Stimulated activated CD8-positive, alpha-beta memory T cell treated with anti-CD3 and anti-CD28 coated beads, Interleukin-7, amount 100 ng/mL, for 4 hours (primary cell): ENCODE results near the gene ANO6.

Source experiments
- DNase-seq, 2 donors: peaks; one replicate each; pipeline ENCODE4 v3.0.0-alpha.2; 2020; ENCODE audit warnings: low read depth in 2 of 2

The ANO6 gene

DNA sequence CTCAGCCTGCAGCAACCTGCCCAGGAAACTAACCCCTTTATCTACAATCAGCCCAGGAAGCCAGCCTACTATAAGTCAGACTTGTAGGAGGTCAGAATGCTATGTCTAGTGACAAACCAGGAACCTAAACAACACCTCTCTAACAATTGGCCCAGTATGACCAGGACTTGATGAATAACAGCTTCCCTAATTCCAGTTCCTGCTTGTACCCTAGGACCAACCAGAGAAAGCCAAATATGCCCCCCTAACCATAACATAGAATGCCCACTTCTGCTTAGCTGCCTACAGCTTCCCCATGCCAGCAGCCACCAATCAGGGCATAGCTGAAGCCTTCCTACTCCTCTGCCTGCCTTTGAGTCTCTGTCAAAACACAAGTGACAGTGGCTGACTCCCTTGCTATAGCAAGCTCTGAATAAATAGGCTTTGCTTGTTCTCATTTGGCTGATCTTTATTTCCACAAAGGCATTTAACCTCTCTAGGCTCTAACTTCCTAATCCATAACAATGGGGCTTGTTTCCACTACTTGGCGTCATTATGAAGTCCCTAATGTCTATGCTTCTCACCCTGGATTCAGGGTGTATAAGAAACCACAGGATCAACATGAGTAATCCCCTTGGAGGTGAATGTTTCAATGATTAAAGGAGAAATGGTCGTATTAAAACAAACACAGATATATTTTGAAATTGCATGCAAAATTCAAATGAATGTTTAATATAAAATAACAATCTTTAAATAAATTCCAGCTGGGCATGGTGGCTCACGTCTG lies 220.2 kb downstream of the ANO6 start:
- DNase-seq: no peak

DNA sequence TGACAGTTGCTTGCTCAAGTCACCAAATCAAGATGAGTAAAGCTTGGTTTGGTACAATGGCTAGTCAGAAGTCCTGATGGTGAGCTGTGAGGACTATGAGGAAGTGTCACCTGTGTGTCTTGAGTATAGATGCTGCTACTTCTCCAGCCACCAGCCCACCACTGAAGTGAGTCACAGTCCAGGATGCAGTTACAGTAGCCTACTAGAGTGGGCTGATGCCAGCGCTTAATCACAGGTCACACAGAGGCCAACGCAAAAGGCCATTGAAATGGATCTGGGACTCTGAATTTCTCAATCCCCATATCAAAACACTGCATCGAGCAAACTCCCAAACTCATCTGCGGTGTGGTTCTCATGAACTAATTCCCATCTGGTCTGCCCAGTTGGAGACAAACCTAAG lies 223.1 kb downstream of the ANO6 start:
- no peak for DNase-seq

DNA sequence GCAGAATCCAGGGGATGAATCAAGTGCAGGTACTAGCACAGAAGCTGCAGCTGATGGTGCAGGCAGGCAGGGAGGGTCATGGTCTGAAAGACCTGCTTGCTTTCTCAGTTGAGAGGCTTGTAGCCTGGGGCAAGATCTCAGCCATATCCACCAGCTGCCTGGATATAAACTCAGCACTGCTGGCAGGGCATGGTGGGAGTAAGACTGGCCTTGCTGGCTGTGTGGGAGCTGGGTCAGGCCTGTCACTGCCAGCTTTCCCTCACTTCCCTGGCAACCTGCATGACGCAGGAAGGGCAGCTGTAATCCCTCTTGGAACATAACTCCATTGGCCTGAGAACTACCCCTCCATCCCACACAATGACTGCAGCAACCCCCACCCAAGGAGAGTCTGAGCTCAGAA lies 230.1 kb downstream of the ANO6 start:
- DNase-seq: no peak

DNA sequence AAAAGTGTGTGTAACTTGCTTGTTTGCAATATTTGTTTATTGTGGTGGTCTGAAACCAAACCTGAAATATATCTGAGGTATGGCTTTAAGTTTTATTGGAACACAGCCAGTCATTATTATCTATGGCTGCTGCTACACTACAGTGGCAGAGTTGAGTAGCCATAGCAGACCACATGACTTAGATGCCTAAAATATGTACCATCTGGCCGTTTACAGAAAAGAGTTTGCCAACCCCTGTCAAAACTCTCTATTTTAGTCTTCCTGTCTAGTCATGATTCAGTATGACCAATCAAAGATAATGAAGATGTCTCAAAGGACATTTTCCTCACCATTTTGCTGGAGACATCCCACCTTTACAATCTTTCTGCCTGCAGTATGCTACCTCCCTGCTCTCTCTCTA lies 242.3 kb downstream of the ANO6 start:
- DNase-seq: no peak

DNA sequence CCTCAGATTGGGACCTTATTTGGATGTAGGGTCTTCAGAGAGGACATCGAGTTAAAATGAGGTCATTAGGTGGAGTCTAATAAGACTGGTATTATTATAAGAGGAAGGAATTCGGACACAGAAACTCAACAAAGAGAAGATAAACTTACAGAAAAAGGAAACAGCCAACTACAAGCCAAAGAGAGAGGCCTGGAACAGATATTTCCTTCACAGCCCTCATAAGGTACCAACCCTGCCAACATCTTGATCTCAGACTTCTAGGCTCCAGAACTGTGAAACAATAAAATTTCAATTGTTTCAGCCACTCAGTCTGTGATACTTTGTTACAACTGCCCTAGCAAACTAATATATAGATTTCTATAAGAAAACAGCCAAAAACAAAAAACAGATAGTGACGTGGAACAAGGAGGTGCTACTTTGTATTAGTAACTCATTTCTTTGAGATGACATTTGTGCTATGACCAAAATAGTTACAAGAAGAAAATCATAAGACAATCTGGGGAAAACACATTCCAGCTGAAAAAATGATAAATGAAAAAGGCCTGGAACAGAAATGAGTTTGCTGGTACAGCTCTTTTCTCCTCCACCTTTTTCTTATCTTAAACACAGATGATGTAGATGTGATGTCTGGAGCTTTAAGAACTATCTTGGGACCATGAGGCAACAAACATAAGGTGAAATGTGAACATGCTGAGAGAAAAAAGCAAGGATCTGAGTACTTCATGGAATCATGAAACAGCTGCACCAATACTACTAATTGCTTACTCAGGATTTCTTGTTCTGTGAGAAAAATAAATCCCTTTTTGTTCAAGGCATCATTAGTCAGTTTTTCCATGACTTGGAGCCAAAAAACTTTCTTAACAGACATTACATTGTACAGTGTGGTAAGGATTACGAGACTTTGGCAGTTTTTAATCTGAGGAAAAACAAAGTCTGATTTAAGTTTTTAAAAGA lies 243.2 kb downstream of the ANO6 start:
- DNase-seq: no peak

DNA sequence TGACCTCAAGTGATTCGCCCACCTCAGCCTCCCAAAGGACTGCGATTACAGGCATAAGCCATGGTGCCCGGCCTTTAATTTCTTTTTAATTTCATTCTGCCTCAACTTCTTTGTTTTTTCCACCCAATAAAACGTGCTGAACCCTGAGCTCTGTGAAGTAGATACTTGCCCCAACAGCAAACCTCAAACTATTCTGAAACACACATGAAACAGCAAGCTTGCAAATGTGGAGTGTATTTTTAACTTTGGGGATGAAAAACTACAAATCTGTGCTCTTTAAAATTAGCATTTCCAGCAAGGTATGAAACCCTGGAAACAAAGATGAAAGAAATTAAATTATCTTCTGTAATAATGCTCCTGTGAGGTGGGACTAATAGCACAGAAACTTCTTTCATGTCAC lies 246.6 kb downstream of the ANO6 start:
- no peak for DNase-seq

DNA sequence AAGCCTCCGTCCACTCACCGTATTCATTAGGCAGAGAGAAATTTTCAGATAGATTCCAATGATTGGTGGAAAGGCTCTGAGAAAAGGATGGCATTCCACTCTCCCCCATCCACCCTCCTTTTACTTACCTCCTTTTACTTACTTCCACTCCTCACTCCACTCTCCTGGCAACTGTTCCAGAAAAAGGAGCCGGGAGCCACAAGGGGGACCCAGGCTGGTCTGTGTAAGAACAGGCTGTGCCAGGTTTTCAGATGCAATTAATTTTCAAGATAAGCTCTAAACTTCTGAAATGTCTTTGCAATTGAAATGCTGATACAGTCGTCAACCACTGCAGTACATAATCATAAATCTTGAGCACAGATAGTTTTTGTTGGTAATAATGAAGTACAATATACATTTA lies 248.8 kb downstream of the ANO6 start:
- DNase-seq: no peak

DNA sequence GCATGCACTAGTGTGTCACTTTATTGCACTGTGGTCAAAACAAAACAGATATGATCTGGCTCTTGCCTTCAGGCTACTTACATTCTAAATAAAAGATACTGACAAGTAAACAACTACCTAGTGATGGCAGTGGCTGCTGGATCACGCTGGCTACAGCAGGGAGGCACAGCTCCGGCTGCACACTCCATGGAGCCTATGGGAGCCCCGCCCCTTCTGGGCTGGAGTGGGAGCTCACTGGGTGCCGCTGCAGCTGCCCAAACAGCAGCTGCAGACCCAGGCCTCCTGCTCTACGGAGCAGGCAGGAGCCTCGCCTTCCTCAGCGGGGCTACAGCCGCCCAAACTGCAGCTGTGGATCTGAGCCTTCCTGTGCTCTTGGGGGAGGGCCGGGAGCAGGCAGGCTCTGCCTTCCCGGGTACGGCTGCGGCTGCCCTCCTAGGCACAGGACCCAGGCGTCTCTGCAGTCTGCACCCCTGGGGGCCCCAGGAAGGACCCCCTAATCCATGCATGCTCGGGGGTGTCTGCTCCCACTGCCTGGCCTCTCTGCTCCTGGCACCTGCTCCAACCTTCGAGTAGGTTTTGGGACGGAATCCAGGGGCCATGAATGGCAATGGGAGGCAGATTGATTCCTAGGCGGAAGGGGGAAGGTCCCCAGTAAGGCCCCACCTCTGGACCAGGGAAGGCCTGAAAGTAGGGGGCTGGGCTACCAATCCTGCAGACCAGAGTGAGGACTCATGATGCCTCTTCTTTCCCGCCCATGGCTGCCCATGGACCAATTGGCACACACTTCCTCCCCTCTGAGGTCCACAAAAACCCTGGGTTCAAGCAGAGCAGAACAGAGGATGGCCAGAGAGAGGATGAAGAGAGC lies 253.1 kb downstream of the ANO6 start:
- DNase-seq: no peak

DNA sequence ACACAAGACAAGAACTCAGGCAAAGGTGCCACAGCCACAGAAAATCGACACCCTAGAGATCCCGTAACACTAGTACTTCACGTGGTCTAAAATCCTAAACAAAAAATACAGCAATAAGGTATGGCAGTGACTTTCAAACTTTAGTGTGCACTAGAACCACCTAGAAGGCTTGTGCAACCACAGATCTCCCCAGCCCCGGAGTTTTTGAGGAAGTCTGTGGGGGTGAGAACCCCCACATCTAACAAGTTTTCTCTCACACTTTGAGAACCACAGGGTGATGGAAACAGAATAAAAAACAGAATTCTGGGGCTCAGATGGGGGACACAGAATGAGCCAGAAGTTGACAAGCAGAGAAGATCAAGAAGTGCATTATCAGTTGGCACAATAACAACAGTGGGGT lies 254.0 kb downstream of the ANO6 start:
- peak in 1 of 2 donors; percentile 3 for DNase-seq

DNA sequence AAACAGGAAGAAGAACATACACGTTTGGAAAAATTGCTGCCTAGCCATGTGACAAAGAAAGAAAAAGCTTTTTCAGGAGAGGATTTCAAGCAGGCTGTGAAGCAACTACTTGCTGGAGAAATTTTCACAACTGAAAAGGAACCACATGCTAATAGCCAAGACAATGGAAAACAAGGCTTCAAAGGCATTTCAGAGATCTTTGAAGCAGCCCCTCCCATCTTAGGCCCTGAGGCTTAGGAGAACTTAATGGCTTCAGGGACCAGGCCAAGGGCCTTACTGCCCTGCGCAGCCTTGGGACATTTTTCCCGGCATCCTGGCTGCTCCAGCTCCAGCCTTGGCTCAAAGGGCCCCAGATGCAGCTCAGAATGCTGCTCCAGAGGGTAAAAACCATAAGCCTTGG lies 257.7 kb downstream of the ANO6 start:
- DNase-seq: no peak

DNA sequence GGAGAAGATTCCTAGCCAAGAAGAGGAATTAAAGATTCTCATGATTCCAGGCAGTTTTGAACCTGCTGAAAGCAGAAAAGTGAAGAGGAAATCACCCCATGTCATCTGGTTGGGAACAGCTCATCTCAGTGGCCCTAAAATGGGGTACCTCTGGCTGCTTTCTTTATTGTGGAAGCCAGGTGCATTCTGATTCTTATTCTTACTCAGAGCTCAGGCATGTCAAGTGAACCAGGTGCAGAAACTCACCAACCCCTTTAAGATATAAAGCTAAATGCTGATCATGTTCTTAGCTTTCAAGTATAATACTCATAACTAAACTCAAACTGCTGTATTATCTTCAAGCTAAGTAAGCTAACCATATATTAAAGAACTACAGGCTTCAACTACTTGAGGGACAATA lies 259.7 kb downstream of the ANO6 start:
- no peak for DNase-seq

DNA sequence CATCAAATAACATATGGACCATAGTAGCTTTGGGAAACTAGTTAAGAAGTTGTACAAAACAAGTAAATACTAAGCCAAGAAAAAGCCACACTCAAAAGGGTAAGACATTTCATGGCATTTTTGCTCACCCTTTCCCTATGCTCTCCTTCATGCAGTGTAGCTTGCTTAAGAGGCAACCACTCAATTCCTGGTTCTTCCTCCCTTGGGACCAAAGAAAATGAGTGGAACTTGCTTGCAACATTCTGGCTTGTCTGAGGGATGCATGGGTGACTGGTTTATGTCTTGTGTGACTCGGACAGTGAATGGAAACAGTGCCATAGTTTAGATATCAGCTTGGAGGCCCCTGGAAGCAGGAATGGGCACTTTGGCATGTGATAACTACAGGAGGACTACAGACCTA lies 261.6 kb downstream of the ANO6 start:
- no peak for DNase-seq

DNA sequence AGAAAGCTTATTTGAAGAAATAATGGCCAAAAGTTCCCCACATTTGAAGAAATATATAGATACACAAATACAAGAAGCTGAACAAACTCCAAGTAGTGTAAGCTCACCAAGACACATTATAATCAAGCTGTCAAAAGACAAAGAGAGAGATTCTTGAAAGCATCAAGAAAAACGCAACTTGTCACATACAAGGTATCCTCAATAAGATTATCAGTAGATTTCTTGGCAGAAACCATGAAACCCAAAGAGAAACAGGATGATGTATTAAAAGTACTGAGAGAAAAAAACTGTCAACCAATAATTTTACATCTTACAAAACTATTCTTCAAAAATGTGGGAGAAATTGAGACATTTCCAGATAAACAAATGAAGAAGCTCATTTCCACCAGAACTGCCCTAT lies 263.0 kb downstream of the ANO6 start:
- DNase-seq: no peak

DNA sequence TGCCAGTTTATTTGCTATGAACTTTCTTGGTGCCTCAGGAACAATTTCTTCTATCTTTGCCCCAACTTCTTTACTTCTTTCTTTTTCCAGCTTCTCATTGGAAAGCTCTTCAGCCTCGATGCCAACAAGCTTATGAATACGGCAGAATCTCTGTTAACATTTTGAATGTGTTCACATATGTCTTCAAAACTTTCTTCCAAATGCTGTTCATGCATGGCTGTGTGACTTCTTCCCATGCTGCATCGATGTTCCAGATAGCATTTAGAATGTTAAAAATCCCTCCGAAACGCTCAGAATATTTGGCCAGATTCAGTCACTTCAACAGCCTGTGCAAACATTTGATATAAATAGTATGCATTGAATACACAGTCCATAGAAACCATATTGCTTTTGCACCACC lies 265.9 kb downstream of the ANO6 start:
- no peak for DNase-seq

DNA sequence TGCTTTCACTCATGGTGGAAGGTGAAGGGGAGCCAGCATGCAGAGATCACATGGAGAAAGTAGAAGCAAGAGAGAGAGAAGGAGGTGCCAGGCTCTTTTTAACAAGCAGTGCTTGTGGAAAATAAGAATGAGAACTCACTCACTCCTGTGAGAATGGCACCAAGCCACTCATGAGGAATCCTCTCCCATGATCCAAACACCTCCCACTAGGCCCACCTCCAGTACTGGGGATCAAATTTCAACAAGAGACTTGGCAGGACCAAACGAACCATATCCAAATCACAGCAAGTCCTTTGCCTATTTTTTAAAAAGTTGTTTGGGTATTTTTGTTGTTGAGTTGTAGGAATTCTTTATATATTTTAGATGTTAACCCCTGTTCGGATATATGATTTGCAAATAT lies 267.7 kb downstream of the ANO6 start:
- DNase-seq: no peak
